Endodermal cell (in vitro differentiated cells): ENCODE measurements around the gene ZNF785. TPM values are rescaled to one million over a fixed set of nuclear protein-coding genes. Genes with fewer than 3 reads are reported as not detected.
"Not testable (repeated sequence)": the region's sequence is repeated elsewhere in the genome, so short reads cannot be mapped to it uniquely, and the experiment has no call there.

Source experiments
- DNase-seq: peaks from one replicate; pipeline ENCODE4 v3.0.0-alpha.2; 2017
- H3K27ac ChIP-seq: 2 replicates; pipeline ENCODE4 v1.5.1; 2013; ENCODE audit warnings: mild to moderate bottlenecking, low read depth, low read length, moderate library complexity
- H3K27me3 ChIP-seq: 2 replicates; pipeline ENCODE4 v1.6.1; 2013; ENCODE audit warnings: mild to moderate bottlenecking, low read length, moderate library complexity; ENCODE audit not compliant: insufficient read depth, control insufficient read depth, poor library complexity, severe bottlenecking
- H3K36me3 ChIP-seq: 2 replicates; pipeline ENCODE4 v1.7.0; 2013; ENCODE audit warnings: mild to moderate bottlenecking, low read length, moderate library complexity; ENCODE audit not compliant: control insufficient read depth, insufficient read depth
- H3K4me1 ChIP-seq: one replicate; pipeline ENCODE4 v1.7.0; 2013; ENCODE audit warnings: low read length; ENCODE audit not compliant: control insufficient read depth, insufficient read depth
- H3K4me3 ChIP-seq: 2 replicates; pipeline ENCODE4 v1.5.1; 2013; ENCODE audit warnings: mild to moderate bottlenecking, low read length, moderate library complexity
- H3K9ac ChIP-seq: 2 replicates; pipeline ENCODE4 v1.6.1; 2013; ENCODE audit warnings: mild to moderate bottlenecking, low read length, moderate library complexity; ENCODE audit not compliant: poor library complexity, severe bottlenecking; ENCODE audit errors: extremely low read depth
- H3K9me3 ChIP-seq: 2 replicates; pipeline ENCODE4 v1.6.1; 2013; ENCODE audit warnings: mild to moderate bottlenecking, low read length, moderate library complexity; ENCODE audit not compliant: control insufficient read depth
- H3K27ac Mint-ChIP-seq: 2 replicates; pipeline ENCODE4 v1.8.0; 2020; ENCODE audit warnings: mixed read lengths
- H3K27me3 Mint-ChIP-seq: 2 replicates; pipeline ENCODE4 v1.8.0; 2021; ENCODE audit warnings: mild to moderate bottlenecking, mixed read lengths; ENCODE audit not compliant: insufficient read depth
- H3K36me3 Mint-ChIP-seq: 2 replicates; pipeline ENCODE4 v1.8.0; 2020; ENCODE audit warnings: low read depth, mixed read lengths
- H3K4me1 Mint-ChIP-seq: 2 replicates; pipeline ENCODE4 v1.8.0; 2020; ENCODE audit warnings: mixed read lengths
- H3K4me3 Mint-ChIP-seq: 2 replicates; pipeline ENCODE4 v1.8.0; 2020; ENCODE audit warnings: mild to moderate bottlenecking, moderate library complexity, mixed read lengths
- H3K9me3 Mint-ChIP-seq: 2 replicates; pipeline ENCODE4 v1.8.0; 2020; ENCODE audit warnings: mild to moderate bottlenecking, mixed read lengths
- CTCF ChIP-seq: fragments of 200-600 bp; sonication (generic); conservative IDR thresholded peaks from 2 replicates; pipeline ENCODE4 v1.5.0; 2021; ENCODE audit warnings: antibody characterized with exemption, mild to moderate bottlenecking
- WGBS, 2 experiments: methylation state at CpG; one replicate each; pipeline versions ENCODE4 v1.1.5 to v1.1.7; 2013; ENCODE audit warnings: missing lambda C conversion rate in 2 of 2, mixed read lengths in 1 of 2; ENCODE audit not compliant: insufficient coverage in 1 of 2, insufficient read length in 1 of 2; 5-methylcytosine and 5-hydroxymethylcytosine counted together
- long read RNA-seq, 4 experiments: library from polyadenylated mRNA in 2 of 4; library from RNA in 1 of 4; library from capped mRNA in 1 of 4; stranded (forward) in 3 of 4; unstranded in 1 of 4; transcript quantifications; one replicate each; pipeline ENCODE4 v2.0.0, GENCODE V29; 2020 to 2021; ENCODE audit warnings: inconsistent platforms in 1 of 4
- polyA plus RNA-seq, 2 experiments: library from polyadenylated mRNA; stranded (reverse); fragments of 50-300 nt; gene quantifications; one replicate each; pipeline ENCODE4 v1.2.3, GENCODE V29; 2013
- total RNA-seq, 2 donors: library from RNA; stranded (reverse); fragmentation: NEBNext Ultra II Directional in 1 of 2; extraction: Animal tissue kit (Norgen Biotek cat#: 25700) in 1 of 2; gene quantifications; 2 replicates in 1 of 2; 3 replicates in 1 of 2; pipeline ENCODE4 v1.2.1, GENCODE V29; 2021

Gene ZNF785
- 10 to 100 TPM; 22.5 to 24.0 TPM for total RNA-seq
- polyA plus RNA-seq (2013, experiment 1 of 2) = 14.3 TPM
- polyA plus RNA-seq (2013, experiment 2 of 2) = 13.2 TPM
- long read RNA-seq, experiment 1 = 0 reads
- long read RNA-seq, experiment 2, partial matches to known transcripts = 0 of 9 reads
- long read RNA-seq, experiment 2, other reads (novel, unspliced or antisense) = 6 of 9 reads
- long read RNA-seq, experiment 3, partial matches to known transcripts = 8 of 13 reads
- long read RNA-seq, experiment 3, other reads (novel, unspliced or antisense) = 5 of 13 reads
- long read RNA-seq, experiment 4, partial matches to known transcripts = 0 of 2 reads
- long read RNA-seq, experiment 4, other reads (novel, unspliced or antisense) = 0 of 2 reads

GRCh38 chr16:30585400-30586191 lies at the start of gene ZNF785:
TSS of gene ZNF785 (minus strand) at chr16:30585697. CDS start at chr16:30585611, 86 bp downstream.
- H3K9me3 ChIP-seq = no peaks in the 10 kb centered on the region
- no peak for TF ChIP-seq CTCF
- H3K4me1 Mint-ChIP-seq = peaks cover 10% of the 10 kb centered on the region
- H3K36me3 Mint-ChIP-seq = peaks cover 45% of the 10 kb centered on the region
- H3K4me1 ChIP-seq = no peaks in the 10 kb centered on the region
- peak within 1 kb of the TSS; percentile 90 for H3K4me3 ChIP-seq
- WGBS, 2 experiments = 5 to 15% methylated on average over 23 to 50 of the region's 50 CpGs
- peak within 1 kb of the TSS; percentile 70 for H3K4me3 Mint-ChIP-seq
- H3K9ac ChIP-seq = peak within 1 kb of the TSS; percentile 70
- H3K27me3 Mint-ChIP-seq = no peaks in the 10 kb centered on the region
- H3K27ac ChIP-seq = peak within 1 kb of the TSS; percentile 77
- H3K36me3 ChIP-seq = peaks cover 36% of the 10 kb centered on the region
- peak; percentile 99 for DNase-seq
- H3K9me3 Mint-ChIP-seq = no peaks in the 10 kb centered on the region
- no peaks in the 10 kb centered on the region for H3K27me3 ChIP-seq
- H3K27ac Mint-ChIP-seq = peak within 1 kb of the TSS; percentile 81

- Histone ChIP-seq H3K9me3 (no peaks in the 10 kb centered on the region), H3K27ac (peak overlapping the region; percentile 3), H3K9ac (peak overlapping the region; percentile 84), H3K36me3 (no peaks in the 10 kb centered on the region), H3K27me3 (peaks cover 5% of the 10 kb centered on the region), H3K4me3 (peak overlapping the region; percentile 91), H3K4me1 (no peaks in the 10 kb centered on the region)
- Mint-ChIP-seq H3K27ac (no peak overlapping the region), H3K36me3 (no peaks in the 10 kb centered on the region), H3K4me3 (peak overlapping the region; percentile 93), H3K9me3 (no peaks in the 10 kb centered on the region), H3K4me1 (peaks cover 6% of the 10 kb centered on the region), H3K27me3 (peaks cover 9% of the 10 kb centered on the region)
- no peak for TF ChIP-seq CTCF
- no peak for DNase-seq
- 92 to 98% methylated on average over 10 to 13 of the region's 17 CpGs for WGBS, 2 experiments
Measured at GRCh38 chr16:30633526-30633925, 48.0 kb upstream of the ZNF785 start.

GRCh38 chr16:30632454-30632853 lies 47.0 kb upstream of the ZNF785 start:
- not testable (repeated sequence) for H3K36me3 Mint-ChIP-seq, H3K9me3 Mint-ChIP-seq, DNase-seq, H3K9me3 ChIP-seq, H3K4me3 Mint-ChIP-seq, H3K9ac ChIP-seq, H3K4me1 ChIP-seq, H3K36me3 ChIP-seq, H3K27me3 ChIP-seq, H3K27ac Mint-ChIP-seq, H3K4me3 ChIP-seq, H3K27me3 Mint-ChIP-seq, H3K4me1 Mint-ChIP-seq, H3K27ac ChIP-seq
- WGBS, 2 experiments = 88 to 100% methylated on average over 1 to 7 of the region's 7 CpGs
